Kidney capillary endothelial cell (primary cell): Measurements from ENCODE around the gene KLHL22.
A peak's percentile ranks its signal among the peaks of the same experiment; 100 is the strongest.
"Not testable (repeated sequence)": the region's sequence is repeated elsewhere in the genome, so short reads cannot be mapped to it uniquely, and the experiment has no call there.

Experiments used
- DNase-seq: peaks from one replicate; pipeline ENCODE4 v3.0.0-alpha.2; 2018; ENCODE audit warnings: low spot score

KLHL22 gene

DNA sequence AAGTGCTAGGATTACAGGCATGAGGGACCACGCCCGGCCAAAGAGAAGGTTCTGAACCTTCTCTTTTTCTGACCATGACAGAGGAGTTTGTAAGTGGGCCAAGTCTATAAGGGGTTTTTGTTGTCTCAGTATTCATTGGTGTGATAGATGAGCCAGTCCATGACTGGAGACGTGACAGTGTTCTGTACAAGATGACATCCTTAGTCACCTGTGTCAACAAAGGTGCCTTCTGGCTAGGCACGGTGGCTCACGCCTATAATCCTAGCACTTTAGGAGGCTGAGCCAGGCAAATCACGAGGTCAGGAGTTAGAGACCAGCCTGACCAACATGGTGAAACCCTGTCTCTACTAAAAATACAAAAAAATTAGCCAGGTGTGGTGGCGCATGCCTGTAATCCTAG, 4.2 kb upstream of the KLHL22 start:
- DNase-seq = no peak

DNA sequence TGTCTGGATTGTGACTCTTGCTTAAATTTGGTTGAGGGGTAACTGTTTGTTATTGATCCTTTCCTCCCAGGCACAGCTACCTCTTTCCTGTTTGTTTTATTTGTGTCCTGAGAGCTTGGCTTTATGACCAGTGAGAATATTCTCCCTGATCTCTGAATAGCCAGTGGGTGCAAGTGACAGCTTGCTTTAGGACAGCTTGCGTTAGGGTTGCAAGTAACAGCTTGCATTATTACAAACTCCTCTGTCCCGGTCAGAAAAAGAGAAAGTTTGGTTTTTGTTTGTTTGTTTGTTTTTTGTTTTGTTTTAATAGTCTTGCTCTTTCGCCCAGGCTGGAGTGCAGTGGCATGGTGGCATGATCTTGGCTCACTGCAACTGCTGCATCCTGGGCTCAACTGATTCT, 3.3 kb upstream of the KLHL22 start:
- DNase-seq = no peak

DNA sequence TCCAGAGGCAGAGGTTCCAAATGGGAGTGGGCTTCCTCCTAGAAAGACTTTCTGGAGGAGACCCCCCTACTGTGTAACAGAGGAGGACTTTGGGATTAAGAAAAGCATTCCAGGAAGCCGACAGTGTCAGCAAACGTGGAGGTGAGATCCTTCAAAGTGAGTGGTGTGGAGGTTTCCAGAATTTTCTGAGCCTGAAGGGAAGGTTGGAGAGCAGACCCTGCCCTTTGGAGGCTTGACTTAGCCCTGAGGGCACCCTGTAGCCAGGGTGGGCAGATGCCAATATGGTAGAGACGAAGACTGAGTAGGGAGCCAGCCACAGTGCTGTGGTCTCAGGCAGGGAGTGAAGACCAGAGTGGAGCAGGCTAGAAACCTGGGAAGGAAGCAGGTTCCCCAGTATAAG, 1.8 kb upstream of the KLHL22 start:
- DNase-seq = no peak

- DNase-seq = peak; percentile 73
These were observed 476 bp upstream of the KLHL22 start for GRCh38 chr22:20495861-20496681.

- DNase-seq = no peak
These were observed 4.2 kb downstream of the KLHL22 start for GRCh38 chr22:20491346-20491745.

DNA sequence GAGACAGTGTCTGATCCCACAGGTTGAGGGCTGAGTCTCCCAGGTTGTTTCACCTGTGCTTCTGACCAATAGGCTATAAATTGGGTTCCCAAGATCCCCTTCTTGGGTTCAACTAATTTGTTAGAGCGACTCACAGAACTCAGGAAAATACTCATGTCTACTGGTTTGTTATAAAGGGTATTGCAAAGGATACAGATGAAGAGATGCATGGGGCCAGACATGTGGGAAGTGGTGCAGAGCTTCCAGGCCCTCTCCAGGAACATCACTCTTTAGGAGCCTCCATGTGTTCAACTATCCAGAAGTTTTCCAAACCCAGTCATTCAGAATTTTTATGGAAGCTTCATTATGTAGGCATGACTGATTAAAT, 4.7 kb downstream of the KLHL22 start:
- DNase-seq = no peak

GRCh38 chr22:20490183-20490940, 5.2 kb downstream of the KLHL22 start:
- DNase-seq = no peak

- DNase-seq = no peak
These were observed 6.6 kb downstream of the KLHL22 start for GRCh38 chr22:20488946-20489345.

GRCh38 chr22:20487715-20488114, 7.9 kb downstream of the KLHL22 start:
- no peak for DNase-seq

DNA sequence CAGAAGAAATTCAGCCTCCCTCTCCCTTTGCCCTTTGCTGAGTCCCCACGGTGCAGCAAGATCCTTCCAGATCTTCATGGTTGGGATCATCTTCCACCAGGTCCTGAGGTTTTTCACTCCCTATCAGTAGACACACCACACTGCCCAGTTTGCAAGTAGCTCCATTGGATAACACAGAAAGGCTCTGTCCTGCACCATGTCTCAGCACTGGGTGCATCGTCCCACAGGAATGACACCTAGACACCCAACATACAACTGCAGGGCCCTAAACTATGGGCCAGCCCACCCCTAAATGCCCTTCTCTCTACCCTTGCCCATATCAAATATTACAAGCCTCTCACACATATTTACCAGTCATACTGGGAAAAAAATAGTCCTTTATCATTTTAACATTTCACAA, 9.4 kb downstream of the KLHL22 start:
- DNase-seq = no peak

DNA sequence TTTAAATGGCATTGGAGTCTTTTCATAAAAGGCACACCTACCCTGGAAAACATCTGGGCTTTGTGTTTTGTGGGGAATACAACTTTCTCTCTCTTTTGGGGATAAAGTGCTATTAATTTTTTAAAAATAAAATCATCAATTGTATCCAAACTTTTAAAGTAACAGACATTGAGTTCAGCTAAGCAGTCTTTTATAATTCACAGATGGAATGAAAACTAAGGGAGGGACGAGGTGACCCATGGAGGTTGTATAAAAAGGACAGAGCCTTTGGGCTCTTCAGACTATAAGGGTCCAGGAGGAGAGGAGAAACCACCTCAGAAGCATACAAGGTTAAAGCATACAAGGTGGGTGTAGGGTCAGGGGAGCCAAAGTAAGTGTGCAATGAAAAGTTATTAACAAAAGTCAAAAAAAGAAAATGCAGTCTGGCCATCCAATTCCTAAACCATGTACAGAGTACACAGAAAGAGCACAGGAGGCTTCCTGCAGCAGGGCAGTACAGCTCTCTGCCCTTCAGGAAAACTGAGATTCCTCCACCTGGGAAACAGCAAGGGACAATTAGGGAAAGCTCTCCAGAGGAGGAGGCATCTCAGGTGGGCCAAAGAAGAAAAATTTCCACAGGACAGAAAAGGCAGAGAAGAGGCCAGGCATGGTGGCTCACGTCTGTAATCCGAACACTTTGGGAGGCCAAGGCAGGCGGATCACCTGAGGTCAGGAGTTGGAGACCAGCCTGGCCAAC, 10.5 kb downstream of the KLHL22 start:
- no peak for DNase-seq

GRCh38 chr22:20483771-20484170, 11.8 kb downstream of the KLHL22 start:
- no peak for DNase-seq

GRCh38 chr22:20483143-20483506, 12.5 kb downstream of the KLHL22 start:
- not testable (repeated sequence) for DNase-seq

- DNase-seq = no peak
These were observed 15.9 kb downstream of the KLHL22 start for GRCh38 chr22:20479612-20480196.

DNA sequence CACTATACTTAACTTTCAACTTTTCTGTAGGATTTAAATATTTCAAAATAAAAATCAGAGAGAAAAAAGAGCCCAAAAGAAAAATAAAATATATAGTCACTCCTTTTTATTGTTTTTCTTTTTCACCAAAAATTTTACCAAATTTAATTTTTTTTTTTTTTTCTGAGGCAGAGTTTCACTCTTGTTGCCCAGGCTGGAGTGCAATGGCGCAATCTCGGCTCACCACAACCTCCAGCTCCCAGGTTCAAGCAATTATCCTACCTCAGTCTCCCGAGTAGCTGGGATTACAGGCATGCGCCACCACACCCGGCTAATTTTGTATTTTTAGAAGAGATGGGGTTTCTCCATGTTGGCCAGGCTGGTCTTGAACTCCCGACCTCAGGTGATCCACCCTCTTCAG, 17.5 kb downstream of the KLHL22 start:
- DNase-seq = not testable (repeated sequence)

GRCh38 chr22:20475569-20475968, 20.0 kb downstream of the KLHL22 start:
- not testable (repeated sequence) for DNase-seq

DNA sequence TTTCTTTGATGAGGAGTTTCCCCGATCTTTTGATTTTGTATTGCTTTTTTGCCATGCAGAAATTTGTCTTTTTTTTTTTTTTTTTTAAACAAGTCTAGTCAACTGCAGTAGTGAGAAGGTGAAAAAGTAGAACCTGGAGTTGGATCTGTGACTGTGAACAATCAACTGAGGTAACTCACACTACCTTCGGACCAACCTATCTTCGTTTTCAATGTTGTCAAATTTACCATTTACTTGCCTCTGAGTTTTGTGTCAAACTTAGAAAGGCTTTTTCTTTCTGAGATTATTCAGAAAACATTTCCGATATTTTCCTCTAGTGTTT, 20.5 kb downstream of the KLHL22 start:
- no peak for DNase-seq

- no peak for DNase-seq
These were observed 22.8 kb downstream of the KLHL22 start for GRCh38 chr22:20472629-20473442.

- no peak for DNase-seq
These were observed 24.3 kb downstream of the KLHL22 start for GRCh38 chr22:20471126-20471833.

GRCh38 chr22:20470525-20470924, 25.1 kb downstream of the KLHL22 start:
- DNase-seq = not testable (repeated sequence)
